Activated CD4-positive, alpha-beta T cell treated with anti-CD3 and anti-CD28 coated beads, Interleukin-2, amount 50 U/mL, for 48 hours (primary cell): Measurements from ENCODE around the gene ZFP36L2.

Experiments used
- DNase-seq, 2 experiments: peaks; one replicate each; pipeline ENCODE4 v3.0.0-alpha.2; 2020

ZFP36L2 gene

DNA sequence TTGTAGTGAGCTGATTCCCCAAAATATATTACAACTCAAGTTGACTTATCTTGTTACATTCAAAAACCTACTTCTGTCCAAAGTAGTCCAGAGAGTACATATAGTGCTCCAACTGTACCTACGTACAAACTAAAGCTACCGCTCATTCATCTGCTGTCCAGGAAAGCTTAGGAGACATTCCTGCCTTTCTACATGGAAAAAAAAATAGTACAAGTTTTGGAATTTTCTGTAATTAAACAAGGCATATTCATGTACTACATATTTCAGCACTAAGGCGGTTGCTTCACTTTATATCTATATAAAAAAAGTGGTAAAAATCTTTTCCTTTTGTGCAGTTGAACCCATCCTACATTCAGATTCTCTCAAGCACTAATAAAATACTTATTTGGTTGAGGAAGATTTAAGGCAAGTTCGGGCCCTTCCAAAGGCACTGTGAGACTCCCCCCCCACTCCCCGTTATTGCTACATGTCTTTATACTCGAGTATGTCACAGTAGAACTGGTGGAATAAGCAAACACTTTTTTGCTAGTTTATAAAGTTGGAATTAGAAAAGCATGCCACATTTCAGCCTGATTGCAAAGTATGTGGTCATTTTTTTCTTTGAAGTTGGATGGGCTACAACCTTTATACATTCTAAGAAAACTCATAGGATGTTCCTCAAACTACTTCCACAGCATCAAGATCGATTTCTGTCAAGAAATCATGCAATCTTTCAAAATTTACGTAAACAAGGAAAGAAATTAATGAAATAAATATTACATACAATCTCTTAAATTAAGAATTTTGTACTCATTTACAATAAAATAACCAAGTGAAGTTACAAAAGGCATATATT lies 3.7 kb downstream of the ZFP36L2 start:
- DNase-seq: no peak

DNA sequence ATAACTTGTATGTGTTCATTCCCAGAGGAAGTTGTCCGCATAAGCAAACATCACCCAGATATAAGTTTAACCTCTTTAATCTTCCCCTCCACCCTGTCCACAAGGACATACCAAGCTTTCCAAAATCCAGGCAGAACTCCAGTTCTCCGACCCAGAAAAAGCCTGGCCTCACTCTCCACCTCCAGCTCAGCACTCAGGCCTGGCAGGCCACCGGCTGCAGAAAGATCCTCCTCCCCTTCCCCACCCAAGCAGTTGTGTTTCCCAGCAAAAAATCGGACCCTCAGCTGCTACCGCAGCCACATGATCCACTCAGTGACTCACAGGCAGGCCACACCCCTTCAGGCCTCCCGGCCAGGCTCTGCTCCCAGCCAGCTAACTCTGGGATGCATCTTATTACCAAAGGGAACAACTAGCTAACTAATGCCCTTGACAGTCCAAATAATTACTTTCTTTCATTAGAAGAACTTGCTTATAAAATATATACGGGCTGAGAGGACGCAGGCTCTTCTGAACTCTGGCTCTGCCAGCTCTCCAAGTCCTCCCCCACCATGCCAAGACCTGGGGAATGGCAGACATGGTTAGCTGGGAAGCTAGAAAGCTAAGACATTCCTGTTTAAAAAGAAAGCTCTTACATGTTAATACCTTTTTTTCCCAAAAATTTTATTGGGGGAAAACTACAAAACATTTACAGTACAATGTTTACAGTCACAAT lies 4.5 kb downstream of the ZFP36L2 start:
- DNase-seq: peak; percentile 71 to 79

DNA sequence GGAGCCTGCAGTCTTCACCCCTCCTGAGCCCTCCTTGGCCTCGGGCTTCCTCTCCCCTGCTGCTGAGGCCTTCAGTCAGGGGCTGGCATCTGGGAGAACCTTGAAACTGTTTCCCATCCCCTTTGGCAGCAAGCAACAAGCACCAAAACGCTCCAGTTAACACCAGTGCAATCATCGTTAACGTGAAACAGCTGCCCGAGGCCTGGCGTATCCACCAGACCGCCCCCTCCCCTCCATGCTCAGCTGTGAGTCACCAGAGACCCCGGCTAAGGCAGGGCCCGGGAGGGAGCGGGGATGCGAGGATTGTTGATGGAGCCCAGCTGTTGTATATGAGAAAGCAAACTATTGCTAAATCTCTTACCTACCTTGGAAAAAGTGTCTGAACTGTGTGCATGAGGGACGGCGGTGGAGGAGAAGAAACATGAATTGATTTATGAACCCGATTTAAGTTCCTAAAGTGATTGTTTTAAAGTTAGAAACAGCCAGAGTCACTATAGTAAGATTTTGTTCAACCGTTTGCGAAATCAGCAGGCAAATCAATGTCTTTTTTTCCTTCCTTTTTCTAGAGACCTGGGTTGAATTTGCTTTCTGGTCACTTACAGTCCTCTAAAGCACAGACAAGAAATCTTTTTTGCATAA lies 5.2 kb downstream of the ZFP36L2 start:
- peak; percentile 43 to 53 for DNase-seq

DNA sequence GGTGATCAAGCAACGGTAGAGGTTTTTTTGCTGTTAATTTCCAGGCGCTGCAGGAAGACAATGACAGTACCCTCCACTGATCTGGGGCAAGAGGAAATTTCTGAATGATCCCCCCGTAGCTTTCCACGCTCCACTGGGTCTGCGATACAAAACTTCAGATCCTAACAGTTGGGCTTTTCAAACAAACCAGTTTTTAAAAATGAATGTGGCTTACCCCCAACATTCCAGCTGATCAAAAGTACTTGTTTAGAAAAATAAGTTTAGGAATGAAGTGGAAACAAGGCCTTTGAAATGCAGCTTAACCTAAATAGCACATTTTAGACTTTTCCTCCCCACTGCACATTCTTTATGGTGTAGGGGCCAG lies 5.7 kb downstream of the ZFP36L2 start:
- no peak for DNase-seq

DNA sequence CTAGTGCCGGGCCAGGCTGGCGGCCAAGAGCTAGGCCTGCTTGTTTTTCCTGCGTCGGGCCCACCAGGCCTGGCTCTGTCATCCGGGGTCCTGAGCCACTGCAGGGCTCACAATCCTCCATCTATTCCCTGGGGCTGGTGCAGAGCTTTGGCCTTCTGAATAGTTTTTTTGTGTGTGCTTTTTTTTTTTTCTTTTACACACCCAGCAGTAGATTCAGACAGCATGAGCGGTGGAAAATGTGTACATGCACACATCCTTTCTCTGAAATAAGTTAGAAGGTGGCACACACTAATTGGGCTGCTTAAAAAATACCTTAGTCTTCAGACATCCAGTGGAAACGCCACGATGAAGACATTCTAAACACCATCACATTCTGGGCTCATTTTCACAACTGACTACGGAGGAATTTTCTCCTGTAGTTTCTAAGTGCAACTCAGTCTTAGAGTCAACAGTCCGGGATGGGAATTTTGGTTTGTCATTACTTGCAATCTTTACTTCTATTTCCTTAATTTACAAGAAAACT lies 6.1 kb downstream of the ZFP36L2 start:
- no peak for DNase-seq

DNA sequence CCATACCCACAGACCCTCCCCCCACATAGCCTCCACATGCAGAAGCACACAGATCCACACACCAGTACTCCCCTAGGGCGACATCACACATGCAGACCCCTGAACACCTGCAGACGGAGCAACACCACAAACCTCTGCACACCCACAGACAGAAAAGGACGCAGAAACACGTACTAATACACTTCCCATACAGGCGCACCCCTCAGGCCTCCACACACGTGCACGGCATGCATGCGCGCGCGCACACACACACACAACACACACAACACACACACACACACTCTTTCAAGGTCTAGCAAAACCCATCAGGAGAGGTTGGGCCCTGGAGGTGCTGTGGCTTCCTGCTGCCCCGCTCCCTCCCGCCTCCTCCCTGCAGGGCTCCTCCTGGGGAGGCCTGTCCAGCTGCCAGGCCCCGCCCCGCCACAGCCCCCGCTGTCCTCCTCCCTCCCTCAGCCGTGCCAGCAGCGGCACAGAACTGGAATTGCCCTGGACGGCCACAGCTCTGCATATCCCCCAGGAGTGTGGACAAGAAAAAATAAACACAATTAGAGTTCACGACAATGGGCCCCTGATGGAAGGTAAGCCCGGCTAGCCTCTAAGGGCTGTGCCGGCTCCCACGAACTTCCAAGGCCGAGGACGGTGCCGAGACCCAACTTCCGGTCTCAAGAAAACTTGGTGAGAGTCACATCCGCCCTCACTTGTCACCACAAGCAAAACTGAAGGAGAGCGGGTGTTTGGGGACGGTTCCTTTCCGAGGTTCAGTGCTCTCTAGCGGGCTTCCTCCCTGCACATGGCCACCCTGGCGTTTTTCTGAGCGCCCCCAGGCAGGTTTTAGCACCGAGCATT lies 6.8 kb downstream of the ZFP36L2 start:
- DNase-seq: peak; percentile 80 to 84

DNA sequence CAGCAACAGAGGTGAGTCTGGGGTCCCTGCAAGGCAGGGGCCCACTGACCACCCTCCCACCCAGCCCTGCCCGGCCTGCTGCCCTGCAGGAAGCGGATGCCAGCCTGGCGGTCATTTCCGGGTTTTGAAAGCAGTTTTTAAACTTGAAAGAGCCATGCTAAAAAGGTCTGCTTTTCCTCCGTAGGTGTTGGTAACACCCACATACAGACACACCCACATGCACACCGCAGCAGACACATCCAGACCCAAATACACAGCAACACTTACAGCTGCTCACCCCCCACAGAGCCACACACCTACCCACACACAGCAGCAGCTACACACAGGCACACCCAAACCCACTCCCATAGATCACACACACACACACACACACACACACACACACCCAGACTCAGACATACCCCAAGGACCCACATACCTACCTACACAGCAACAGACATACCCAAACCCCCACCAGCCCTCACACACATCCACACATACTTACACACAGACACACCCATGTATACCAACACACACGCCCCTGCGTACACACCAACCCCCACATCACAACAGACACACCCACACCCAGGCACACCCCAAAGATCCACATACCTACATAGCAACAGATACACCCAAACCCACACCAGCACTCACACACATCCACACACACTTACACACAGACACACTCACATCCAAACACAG lies 7.6 kb downstream of the ZFP36L2 start:
- peak; percentile 48 to 56 for DNase-seq

DNA sequence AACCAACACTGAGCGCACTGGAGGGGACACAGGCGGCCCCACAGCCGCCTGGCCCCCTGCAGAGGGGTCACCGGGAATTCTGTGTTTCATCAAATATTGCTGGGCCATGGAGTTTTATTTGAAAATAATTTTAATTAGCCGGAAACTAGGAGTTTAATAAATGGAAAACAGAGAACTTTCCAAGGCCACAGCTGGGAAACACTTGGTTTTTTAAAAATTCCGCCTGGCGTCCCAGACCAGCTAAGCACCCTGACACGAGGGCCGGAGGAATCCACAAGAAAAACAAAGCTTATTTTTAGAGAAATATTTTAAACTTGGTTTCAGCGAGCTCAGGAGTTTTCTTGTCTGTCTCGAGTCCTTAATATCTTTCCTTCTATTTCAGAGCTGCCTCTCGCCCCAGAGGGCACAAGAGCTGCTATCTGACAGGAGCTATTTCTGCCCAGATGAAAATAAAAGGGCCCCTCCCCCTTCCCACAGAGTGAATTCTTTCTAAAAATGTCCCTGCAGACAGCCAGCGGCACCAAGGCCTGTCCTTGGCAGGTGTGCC lies 8.2 kb downstream of the ZFP36L2 start:
- DNase-seq: no peak

DNA sequence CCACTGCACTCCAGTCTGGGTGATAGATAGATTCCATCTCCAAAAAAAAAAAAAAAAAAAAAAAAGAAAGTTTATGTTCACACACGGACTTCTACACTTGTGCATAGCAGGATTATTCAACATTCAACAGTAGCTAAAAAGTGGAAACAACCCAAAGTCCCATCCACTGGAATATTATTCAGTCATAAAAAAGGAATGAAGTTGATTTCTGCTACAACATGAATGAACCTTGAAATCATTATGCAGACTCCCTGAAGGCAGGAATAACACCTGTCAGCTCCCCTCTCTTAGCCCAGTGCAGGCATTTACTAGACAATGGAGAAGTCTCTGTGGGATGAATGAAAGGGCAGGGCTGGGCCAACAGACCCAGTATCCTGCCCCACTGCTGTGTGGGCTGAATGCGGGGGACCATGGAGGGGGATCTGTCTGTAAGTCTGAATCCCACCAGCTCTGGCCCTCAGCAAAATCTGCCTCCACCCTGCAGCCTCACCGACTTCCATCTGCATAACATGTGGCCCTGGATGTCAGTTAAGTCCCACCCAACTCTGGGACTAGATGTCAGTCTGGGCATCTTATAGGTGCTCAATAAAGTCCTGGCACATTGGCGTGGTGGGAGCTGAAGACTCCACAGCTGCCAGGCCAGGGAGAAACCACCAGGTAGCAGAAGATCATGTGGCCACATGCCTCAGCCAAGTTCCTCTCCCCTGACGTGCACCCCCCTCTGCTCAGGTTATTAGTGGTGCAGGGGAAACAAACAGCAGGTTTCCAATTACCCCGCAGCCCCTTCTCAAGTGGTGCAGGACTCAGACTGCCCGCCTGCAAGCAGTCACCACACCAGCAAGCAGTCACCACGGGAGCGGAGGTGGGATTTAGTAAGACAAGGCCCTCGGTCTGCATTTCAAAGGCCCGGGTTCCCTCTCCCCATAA lies 8.9 kb downstream of the ZFP36L2 start:
- DNase-seq: no peak

DNA sequence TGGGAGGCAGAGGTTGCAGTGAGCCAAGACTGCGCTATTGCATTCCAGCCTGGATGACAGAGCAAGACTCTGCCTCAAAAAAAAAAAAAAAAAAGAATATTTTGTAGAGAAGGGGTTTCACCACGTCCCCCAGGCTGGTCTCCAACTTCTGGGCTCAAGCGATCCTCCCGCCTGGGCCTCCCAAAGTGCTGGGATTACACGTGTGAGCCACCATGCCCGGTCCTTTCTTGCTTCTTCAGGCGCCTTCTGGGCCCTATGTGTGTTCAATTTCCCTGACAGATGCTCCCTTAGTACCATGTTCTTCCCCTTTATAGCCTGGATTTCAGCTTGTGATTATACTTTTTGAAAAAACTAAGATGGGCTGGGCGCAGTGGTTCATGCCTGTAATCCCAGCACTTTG lies 9.8 kb downstream of the ZFP36L2 start:
- DNase-seq: no peak

DNA sequence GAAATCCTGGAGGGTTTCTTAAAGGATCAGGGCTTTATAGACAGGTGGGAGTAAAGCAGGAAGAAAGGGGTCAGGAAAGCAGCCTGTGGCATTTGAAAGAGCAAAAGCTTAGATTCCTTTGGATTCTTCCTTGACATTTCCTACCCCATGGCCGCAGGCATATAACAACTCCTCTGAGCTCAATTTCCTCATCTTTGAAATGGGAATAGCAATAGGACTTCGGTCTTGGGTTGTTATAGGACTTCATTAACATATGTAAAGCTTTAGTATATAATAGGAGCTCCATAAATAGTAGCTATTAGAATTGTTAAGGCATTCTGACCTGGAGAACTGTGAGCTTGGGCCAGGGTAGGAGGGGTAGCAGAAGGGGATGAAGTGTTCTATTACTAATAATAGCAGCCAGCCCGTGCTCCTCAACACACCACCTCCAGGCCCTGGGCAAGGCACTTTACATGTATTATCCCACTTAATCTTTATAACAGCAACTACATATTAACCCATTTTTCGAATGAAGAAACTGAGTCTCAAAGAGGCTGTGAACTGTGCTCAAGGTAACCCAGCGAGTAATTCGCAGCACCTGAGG lies 10.6 kb downstream of the ZFP36L2 start:
- DNase-seq: no peak

DNA sequence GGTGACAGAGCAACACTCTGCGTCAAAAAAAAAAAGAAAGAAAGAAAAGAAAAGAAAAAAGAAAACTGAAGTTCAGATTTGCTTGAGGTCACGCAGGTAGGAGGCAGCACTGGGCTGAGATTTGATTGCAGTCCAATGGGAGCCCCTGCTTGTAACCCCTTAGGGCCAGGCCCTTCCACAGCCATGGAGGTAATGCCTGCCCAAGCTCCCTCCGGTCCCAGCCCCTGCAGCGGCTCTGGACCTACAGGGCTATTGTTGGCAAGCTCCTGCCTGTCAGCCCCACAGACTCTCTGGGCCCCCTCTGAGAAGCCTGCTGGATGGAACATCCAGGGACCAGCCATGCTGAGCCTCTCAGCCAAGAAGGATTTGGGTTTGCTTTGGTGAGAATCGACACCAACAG lies 12.2 kb downstream of the ZFP36L2 start:
- no peak for DNase-seq

DNA sequence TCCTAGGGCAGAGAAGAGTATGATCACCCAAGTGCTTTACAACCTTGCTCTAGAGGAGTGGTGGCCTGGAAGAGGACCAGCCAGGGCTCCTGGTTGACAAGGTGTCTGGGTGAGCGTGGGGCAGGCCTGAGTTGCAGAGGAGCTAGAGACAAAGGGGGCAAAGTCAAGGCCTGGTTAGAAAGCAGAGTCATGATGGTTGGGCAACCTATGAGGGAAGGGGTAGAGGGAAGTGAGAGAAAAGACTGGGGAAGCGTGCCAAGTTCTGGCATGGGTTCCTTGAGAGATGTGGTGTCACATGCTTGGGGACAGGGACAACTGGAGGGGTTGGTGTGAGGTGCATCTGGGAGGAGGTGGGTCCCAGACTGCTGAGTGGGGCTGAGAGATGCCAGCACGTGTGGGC lies 13.5 kb downstream of the ZFP36L2 start:
- DNase-seq: no peak

DNA sequence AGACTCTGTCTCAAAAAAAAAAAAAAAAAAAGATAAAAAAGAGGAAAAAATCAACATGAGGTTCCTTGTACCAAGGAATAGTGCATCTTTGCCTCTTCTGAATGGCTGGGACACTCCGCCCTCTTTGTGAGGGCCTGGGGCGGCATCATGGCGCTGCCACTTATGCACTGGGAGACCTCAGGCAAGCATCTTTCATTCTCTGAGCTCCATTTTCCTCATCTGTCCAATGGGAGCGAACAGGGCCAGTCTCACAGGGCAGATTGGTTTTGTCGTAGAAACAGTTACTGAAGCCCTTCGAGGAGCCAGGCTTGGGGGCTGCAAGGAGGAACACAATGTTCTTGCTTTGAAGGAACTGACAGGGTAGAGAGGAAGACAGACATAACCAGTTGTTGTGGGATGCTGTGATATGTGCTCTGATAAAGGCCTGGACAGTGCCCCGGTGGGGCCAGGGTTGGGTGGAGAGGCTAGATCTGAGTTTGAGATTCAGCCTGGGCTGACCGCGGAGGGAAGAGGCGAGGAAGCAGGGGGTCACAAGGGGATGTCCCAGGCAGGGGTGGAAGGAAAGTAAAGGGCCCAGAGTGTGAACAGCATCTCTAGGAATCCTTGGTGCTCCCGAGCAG lies 14.1 kb downstream of the ZFP36L2 start:
- DNase-seq: no peak

DNA sequence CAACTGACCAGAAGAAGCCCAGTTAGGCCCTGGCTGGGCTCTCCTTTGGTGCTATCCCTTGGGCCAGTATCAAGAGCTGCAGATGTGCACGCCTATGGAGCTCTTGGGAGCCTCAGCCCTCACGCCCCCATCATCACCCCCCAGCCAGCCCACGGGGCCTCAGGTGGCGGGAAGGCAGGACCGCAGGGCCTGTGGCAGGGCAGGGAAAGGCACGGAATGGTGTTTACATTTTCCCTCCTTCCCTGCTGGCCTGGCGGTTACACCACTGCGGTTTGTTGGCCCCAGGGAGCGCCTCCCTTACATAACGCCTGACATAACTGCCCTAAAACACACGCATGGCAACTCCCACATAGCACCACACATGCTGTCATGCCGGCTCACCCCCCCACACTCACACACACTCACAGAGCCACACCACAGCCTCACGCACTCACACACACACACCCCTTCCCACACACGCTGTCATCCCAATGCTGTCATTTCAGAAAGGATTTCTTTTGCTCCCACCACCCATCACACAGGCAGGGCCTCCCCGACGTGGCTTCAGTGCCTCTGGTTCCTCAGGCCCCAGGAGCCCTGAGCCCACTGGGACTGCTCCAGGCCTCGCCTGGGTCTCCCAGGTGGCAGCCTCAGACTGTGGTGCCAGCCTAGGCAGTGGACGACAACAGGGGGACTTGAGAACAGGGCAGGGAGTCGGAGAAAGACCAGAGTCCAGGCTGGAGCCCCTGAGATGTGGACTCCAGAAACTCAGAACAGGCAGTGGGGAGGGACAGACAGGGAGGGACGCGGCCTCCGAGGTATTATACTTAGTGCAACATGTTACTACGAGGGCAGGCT lies 15.7 kb downstream of the ZFP36L2 start:
- DNase-seq: peak in 1 of 2 experiments; percentile 41

DNA sequence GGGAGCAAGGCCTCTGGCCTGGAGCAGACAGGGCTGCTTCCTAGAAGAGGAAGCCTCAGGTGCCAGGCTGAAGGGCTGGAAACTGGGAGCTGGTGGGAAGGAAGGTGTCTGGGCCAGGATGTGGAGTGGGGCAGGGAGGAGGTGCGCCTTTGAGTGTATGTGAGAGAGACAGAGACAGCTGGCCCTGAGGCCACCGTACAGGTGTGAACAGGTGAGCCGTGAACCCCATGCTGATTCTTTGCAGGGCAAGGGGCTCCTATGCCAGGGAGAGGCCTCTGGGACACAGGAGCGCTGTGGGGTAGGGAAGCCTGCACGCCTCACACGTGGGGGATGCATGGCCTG lies 16.3 kb downstream of the ZFP36L2 start:
- DNase-seq: no peak

DNA sequence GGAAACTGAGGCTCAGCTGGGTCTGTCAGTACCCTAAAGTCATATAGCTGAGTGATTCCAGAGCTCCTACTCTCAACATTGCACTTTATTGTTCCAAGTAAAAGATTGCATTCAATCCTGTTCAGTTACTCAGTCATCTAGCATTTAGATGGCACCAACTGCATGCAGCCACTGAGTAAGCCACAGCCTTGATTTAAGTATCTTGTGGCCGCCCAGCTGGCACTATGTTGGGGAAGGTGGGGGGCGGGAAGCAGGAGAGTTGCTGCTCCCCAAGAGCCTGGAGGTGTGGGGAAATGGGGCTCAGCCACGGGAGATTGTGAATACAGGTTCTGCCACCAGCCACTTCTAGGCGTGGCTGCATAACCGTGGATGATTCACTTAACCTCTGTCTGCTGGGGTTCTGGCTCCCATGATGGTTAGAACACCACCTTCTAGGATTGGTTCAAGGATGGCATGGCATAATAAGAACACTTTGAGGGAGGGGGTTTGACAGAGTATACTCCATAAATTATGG lies 17.1 kb downstream of the ZFP36L2 start:
- no peak for DNase-seq

DNA sequence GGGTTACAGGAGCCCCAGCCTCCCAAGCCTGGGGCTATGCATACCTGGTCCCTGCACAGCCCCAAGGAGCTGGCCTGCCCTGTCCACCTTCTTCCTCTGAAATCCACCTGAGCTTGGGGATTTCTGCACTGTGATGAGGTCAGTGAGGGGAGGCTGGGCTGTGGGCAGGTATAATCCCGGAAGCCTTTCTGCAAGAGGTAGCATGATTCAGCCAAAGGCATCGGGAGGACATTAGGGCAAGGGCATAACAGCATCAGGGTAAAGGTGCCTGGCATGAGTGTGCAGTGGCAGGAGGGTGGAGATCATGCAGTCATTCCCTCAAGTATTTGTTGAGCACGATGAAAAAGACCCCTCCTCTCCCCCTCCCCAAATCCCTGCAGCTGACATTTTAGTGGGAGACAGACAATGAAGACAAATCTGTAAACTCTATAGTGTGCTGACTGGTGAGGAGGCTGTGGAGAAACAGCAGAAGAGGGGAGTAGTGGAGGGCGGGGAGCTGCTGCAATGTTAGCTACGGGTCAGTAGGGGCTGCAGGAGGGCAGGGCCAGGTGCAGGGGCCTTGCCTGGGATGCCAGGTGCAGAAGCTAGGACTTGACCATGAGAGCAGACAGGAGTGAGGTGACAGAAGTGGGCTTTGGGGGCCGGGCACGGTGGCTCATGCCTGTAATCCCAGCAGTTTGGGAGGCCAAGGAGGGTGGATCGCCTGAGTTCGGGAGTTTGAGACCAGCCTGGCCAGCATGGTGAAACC lies 18.7 kb downstream of the ZFP36L2 start:
- no peak for DNase-seq
